K562 (cell line): ENCODE data around the gene MATK. TPM values are rescaled to one million over a fixed set of nuclear protein-coding genes. Genes with fewer than 3 reads are reported as not detected.
A peak's percentile ranks its signal among the peaks of the same experiment; 100 is the strongest.

ENCODE experiments used
- ATAC-seq: fragments of 200-7000 bp; cut with Tn5 transposase; 3 replicates; pipeline ENCODE4 v1.9.1; 2020; ENCODE audit warnings: moderate library complexity
- BruUV-seq: library from RNA; stranded (reverse); fragments of 400-500 nt; replicated peaks from 2 replicates; lab custom pipeline; 2021; lab: Mats Ljungman, UMichigan
- CTCF ChIA-PET: fragments of 300-600 bp; formaldehyde crosslinking; extraction: SDS; loops from one replicate; lab custom pipeline; 2021; ENCODE audit warnings: low intra/inter-chr PET ratio; lab: Yijun Ruan, JAX
- POLR2A ChIA-PET: fragments of 300-600, 350-650 bp; sonication (Branson Sonifier 250); formaldehyde crosslinking; extraction: SDS; loops from one replicate; lab custom pipeline; 2021; ENCODE audit warnings: antibody characterized with exemption, inconsistent platforms; lab: Yijun Ruan, JAX
- DNase-seq, 4 experiments: peaks; one replicate each; pipeline versions ENCODE4 v3.0.0 to v3.0.0-alpha.2; 2011 to 2018; ENCODE audit warnings: low spot score in 3 of 4, mixed read lengths in 3 of 4; ENCODE audit errors: extremely low read depth in 1 of 4
- FAIRE-seq: peaks from 2 replicates; lab custom pipeline; 2011; peaks lifted over from hg19 to GRCh38; lab: Jason Lieb, UNC
- H2AFZ ChIP-seq: 2 replicates; pipeline ENCODE4 v1.6.0; 2011; ENCODE audit warnings: low read depth, low read length, control low read depth, inconsistent platforms
- H3K27ac ChIP-seq: fragments of 200-600 bp; 3 replicates; pipeline ENCODE4 v1.8.0; 2011; ENCODE audit warnings: low read depth, mild to moderate bottlenecking, control low read depth, inconsistent platforms, low read length, moderate library complexity, mixed read lengths; ENCODE audit errors: extremely low read depth
- H3K27me3 ChIP-seq, 2 experiments: fragments of 300-600 bp in 1 of 2; 2 replicates in 1 of 2; 3 replicates in 1 of 2; pipeline versions ENCODE4 v1.6.0 to v1.8.0; 2011; ENCODE audit warnings: inconsistent platforms in 2 of 2, low read length in 2 of 2, mild to moderate bottlenecking in 1 of 2, mixed read lengths in 1 of 2, moderate library complexity in 1 of 2; ENCODE audit not compliant: control insufficient read depth in 2 of 2, insufficient read depth in 2 of 2
- H3K36me3 ChIP-seq: fragments of 300-600 bp; 3 replicates; pipeline ENCODE4 v1.8.0; 2011; ENCODE audit warnings: mild to moderate bottlenecking, low read length, inconsistent platforms; ENCODE audit not compliant: control insufficient read depth, insufficient read depth
- H3K4me1 ChIP-seq, 2 experiments: fragments of 200-600 bp in 1 of 2; replicated peaks in 1 of 2; 2 replicates in 1 of 2; 3 replicates in 1 of 2; pipeline versions ENCODE4 v1.5.1 to v1.8.0; 2011; ENCODE audit warnings: inconsistent platforms in 2 of 2, low read length in 2 of 2, mild to moderate bottlenecking in 1 of 2, mixed read lengths in 1 of 2, moderate library complexity in 1 of 2; ENCODE audit not compliant: control insufficient read depth in 2 of 2, insufficient read depth in 2 of 2
- H3K4me2 ChIP-seq: 2 replicates; pipeline ENCODE4 v1.6.1; 2011; ENCODE audit warnings: low read length, control low read depth, inconsistent platforms, mixed read lengths; ENCODE audit not compliant: insufficient read depth
- H3K4me3 ChIP-seq: fragments of 200-600 bp; sonication (generic), shearing (Covaris generic); 2 replicates; pipeline ENCODE4 v1.5.1; 2016; ENCODE audit warnings: control low read depth, inconsistent platforms
- H3K79me2 ChIP-seq: fragments of 200-600 bp; 3 replicates; pipeline ENCODE4 v1.8.0; 2011; ENCODE audit warnings: low read length, inconsistent platforms; ENCODE audit not compliant: control insufficient read depth, insufficient read depth
- H3K9ac ChIP-seq, 2 experiments: 2 replicates each; pipeline versions ENCODE4 v1.6.0 to v1.6.1; 2011; ENCODE audit warnings: low read depth in 2 of 2, low read length in 2 of 2, control low read depth in 1 of 2, inconsistent platforms in 1 of 2, mild to moderate bottlenecking in 1 of 2, mixed read lengths in 1 of 2; ENCODE audit not compliant: insufficient read depth in 1 of 2
- H3K9me1 ChIP-seq: one replicate; pipeline ENCODE4 v1.6.0; 2011; ENCODE audit warnings: inconsistent platforms, mild to moderate bottlenecking, low read length, moderate library complexity; ENCODE audit not compliant: control insufficient read depth, insufficient read depth
- H3K9me3 ChIP-seq: replicated peaks from 2 replicates; pipeline ENCODE4 v1.5.1; 2011; ENCODE audit warnings: low read depth, low read length, inconsistent platforms; ENCODE audit not compliant: control insufficient read depth, insufficient read depth
- H4K20me1 ChIP-seq: replicated peaks from 2 replicates; pipeline ENCODE4 v1.6.1; 2011; ENCODE audit warnings: low read length, inconsistent platforms, mixed read lengths; ENCODE audit not compliant: control insufficient read depth, insufficient read depth
- JUND ChIP-seq, 2 experiments: IDR thresholded peaks; 2 replicates in 1 of 2; 3 replicates in 1 of 2; pipeline ENCODE4 v1.6.1; 2011; ENCODE audit warnings: borderline replicate concordance in 2 of 2, low read depth in 2 of 2, low read length in 2 of 2, improper control_type of control experiment in 1 of 2, missing biosample characterization in 1 of 2, missing genetic modification characterization in 1 of 2, missing genetic modification reagents in 1 of 2
- ZBTB33 ChIP-seq: sonication (generic); formaldehyde crosslinking; IDR thresholded peaks from 2 replicates; pipeline ENCODE4 v1.8.1; 2023; ENCODE audit warnings: mild to moderate bottlenecking, missing genetic modification reagents
- WGBS: fragments of 100-300 bp; shearing (Covaris generic); methylation state at CpG from one replicate; pipeline ENCODE4 v1.1.6; 2016; ENCODE audit warnings: low coverage, mixed read lengths; ENCODE audit not compliant: insufficient coverage; ENCODE audit errors: missing lambda C conversion rate; 5-methylcytosine and 5-hydroxymethylcytosine counted together
- in situ Hi-C: fragments of 300-500 bp; cut with MboI; formaldehyde crosslinking; loops from 4 replicates; pipeline ENCODE4 v1.15.0; 2018; ENCODE audit warnings: inconsistent platforms, mixed read lengths
- intact Hi-C: fragments of 100-400 bp; cut with micrococcal nuclease; formaldehyde crosslinking; loops from 2 replicates; pipeline ENCODE4 v1.14.2; 2022
- polyA plus RNA-seq, 8 experiments: library from polyadenylated mRNA; depleted of rRNA in 4 of 8; stranded (reverse) in 5 of 8; unstranded in 3 of 8; fragments of >200 nt; fragmentation: Nextera tagmentation in 2 of 8; fragmentation: Illumina TruSeq in 1 of 8; extraction: Ambion mirVana in 2 of 8; extraction: Trizol in 1 of 8; gene quantifications; 2 replicates each; pipeline versions ENCODE4 v1.2.1 to v1.2.3, GENCODE V29; 2011 to 2014; ENCODE audit warnings: inconsistent platforms in 1 of 8, missing spikeins in 1 of 8
- total RNA-seq, 7 experiments: library from RNA; depleted of rRNA in 6 of 7; stranded (reverse); fragments of >200 nt in 6 of 7; fragmentation: Illumina TruSeq in 2 of 7; extraction: Trizol in 2 of 7; gene quantifications; 2 replicates each; pipeline versions ENCODE4 v1.2.1 to v1.2.3, GENCODE V29; 2011 to 2021; ENCODE audit warnings: low replicate concordance in 1 of 7

The MATK gene
- total and polyA plus RNA-seq, 9 of the 15 experiments (the other 6 are each of a cell fraction or from before 2014, with no cell fraction given): 0.08 to 41.5 (median 21.4) TPM

DNA sequence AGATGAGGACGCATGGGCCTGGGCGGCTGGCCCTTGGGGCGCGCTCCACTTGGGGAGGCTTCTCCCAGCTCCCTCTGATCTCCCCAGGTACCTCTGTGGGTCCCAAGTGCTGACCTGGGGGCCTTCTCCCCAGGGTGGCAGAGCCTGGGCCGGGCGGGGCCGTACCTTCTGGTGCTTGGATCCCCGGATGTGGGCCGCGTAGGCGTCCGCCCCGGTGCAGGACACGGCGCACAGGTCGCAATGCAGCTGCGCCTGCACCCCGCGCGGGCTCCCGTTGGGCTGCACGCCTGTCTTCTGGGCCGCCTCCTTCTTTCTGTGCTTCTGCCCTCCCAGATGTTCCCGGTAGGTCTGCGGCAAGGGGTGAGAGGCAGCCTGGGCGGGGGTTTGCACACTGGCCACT is 41.1 kb upstream of the MATK start:
- Histone ChIP-seq H3K27ac (no peak overlapping the region), H3K79me2 (no peaks in the 10 kb centered on the region), H3K27me3 (peaks cover 11 to 15% of the 10 kb centered on the region in 2 experiments; a peak in 3 of 5 replicates), H3K9me3 (no peaks in the 10 kb centered on the region), H3K4me3 (no peak overlapping the region), H4K20me1 (no peaks in the 10 kb centered on the region), H3K4me2 (no peak overlapping the region), H3K9ac (no peak overlapping the region), H3K4me1 (peaks cover 6 to 45% of the 10 kb centered on the region in 2 experiments; a peak in 4 of 5 replicates), H3K36me3 (no peaks in the 10 kb centered on the region)
- in situ Hi-C loops: no loop called here
- ATAC-seq: no peak
- intact Hi-C loops: no loop called here
- ChIA-PET CTCF (no interaction called here), POLR2A (interaction anchor here (0.9 kb wide), 1 partner anchor 9 kb away, joined by 3 read pairs; no protein-coding TSS in a partner anchor)
- no peak for DNase-seq
- 83% methylated on average over 9 of the region's 26 CpGs for WGBS
- FAIRE-seq: no peak
- TF ChIP-seq ZBTB33 (CRISPR knock-in tag) (peak; percentile 49; the same call in 1 of the 2 replicates), JUND (IDR thresholded peaks at IDR 0.05; ENCODE audit: borderline replicate concordance, low read depth, low read length) (no peak), JUND (tag; IDR thresholded peaks at IDR 0.05; ENCODE audit: borderline replicate concordance, low read depth, low read length) (no peak)
- TF ChIP-seq, all 486 proteins: peak for 1
- BruUV-seq: no TSS peak
- Histone ChIP-seq H3K9me1 (no peaks in the 10 kb centered on the region), H2AFZ (no peak overlapping the region)
